Measurements from ENCODE around the gene SUSD4.

DNA sequence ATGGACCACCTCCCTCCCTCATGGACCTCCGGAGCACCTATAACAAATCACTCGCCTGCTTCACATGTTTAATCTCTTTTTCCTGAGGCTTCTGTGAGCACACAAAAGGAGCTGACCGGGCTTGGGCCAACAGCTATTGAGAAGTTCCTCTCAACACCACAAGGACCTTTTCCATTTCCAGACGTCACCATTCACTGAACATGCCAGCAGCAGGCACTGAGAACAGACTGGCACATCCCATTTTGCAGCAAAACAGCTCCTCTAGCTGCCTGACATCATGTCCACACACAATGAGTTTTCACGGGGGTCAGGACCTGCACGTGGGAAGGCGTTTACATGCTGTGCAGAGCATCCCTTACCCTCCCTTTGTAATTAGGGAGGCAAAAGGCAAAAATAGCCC, 11.0 kb downstream of the SUSD4 start:
- TF ChIP-seq EZH2 (IDR thresholded peaks at IDR 0.05; ENCODE audit: low read depth): no peak
- TF ChIP-seq, protein P1, sequence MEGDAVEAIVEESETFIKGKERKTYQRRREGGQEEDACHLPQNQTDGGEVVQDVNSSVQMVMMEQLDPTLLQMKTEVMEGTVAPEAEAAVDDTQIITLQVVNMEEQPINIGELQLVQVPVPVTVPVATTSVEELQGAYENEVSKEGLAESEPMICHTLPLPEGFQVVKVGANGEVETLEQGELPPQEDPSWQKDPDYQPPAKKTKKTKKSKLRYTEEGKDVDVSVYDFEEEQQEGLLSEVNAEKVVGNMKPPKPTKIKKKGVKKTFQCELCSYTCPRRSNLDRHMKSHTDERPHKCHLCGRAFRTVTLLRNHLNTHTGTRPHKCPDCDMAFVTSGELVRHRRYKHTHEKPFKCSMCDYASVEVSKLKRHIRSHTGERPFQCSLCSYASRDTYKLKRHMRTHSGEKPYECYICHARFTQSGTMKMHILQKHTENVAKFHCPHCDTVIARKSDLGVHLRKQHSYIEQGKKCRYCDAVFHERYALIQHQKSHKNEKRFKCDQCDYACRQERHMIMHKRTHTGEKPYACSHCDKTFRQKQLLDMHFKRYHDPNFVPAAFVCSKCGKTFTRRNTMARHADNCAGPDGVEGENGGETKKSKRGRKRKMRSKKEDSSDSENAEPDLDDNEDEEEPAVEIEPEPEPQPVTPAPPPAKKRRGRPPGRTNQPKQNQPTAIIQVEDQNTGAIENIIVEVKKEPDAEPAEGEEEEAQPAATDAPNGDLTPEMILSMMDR (conservative IDR thresholded peaks at IDR 0.05): no peak

Measured in PC-9 (cell line).